ENCODE measurements around the gene SSC4D. TPM values are rescaled to one million over a fixed set of nuclear protein-coding genes. Genes with fewer than 3 reads are reported as not detected.

SSC4D gene
- total RNA-seq, 3 donors from 2014 or later (not counting 1 experiment from before 2014, with no cell fraction given): 0.40 TPM; not detected in 2

DNA sequence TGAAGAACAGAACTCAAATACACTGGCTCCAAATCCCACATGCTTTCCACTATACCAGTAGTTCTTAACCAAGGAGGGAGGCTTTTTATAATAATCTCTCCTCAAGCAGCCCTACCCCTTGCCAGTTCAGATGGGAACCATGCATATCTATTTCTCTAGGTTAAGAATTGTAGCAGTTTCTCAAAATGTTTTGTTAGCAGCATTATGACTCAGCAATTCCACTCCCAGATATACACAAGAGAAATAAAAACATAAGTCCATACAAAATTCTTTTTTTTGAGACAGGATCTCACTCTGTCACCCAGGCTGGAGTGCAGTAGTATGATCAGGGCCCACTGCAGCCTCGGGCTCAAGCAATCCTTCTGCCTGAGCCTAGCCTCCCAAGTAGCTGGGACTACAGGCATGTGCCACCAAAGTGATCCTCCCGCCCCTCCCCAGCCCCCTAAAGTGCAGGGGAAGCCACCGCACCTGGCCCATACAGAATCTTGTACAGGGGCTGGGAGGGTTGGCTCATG, 68.8 kb downstream of the SSC4D start:
- Histone ChIP-seq H3K4me3 (ENCODE audit: low read length) (no peak overlapping the region), H3K4me1 (ENCODE audit: control insufficient read depth, insufficient read depth, low read length) (no peaks in the 10 kb centered on the region), H3K27me3 (ENCODE audit: control insufficient read depth, insufficient read depth, low read length) (no peaks in the 10 kb centered on the region), H3K27ac (ENCODE audit: low read length) (no peak overlapping the region), H3K9me3 (ENCODE audit: control insufficient read depth, insufficient read depth, low read length) (no peaks in the 10 kb centered on the region), H3K36me3 (ENCODE audit: control insufficient read depth, insufficient read depth, low read length) (peaks cover 26% of the 10 kb centered on the region)
- H3K27ac Mint-ChIP-seq: no peak overlapping the region
- peaks cover 36% of the 10 kb centered on the region in 2 donors for H3K4me1 Mint-ChIP-seq
- no peaks in the 10 kb centered on the region for H3K36me3 Mint-ChIP-seq
- intact Hi-C loops (cut with micrococcal nuclease): no loop called here
- no peak overlapping the region for H3K4me3 Mint-ChIP-seq
- H3K9me3 Mint-ChIP-seq: no peaks in the 10 kb centered on the region
- DNase-seq: no peak
- no peaks in the 10 kb centered on the region for H3K27me3 Mint-ChIP-seq (ENCODE audit: low read depth in 2 of 2)
- no peak for ATAC-seq
- TF ChIP-seq, protein P1, sequence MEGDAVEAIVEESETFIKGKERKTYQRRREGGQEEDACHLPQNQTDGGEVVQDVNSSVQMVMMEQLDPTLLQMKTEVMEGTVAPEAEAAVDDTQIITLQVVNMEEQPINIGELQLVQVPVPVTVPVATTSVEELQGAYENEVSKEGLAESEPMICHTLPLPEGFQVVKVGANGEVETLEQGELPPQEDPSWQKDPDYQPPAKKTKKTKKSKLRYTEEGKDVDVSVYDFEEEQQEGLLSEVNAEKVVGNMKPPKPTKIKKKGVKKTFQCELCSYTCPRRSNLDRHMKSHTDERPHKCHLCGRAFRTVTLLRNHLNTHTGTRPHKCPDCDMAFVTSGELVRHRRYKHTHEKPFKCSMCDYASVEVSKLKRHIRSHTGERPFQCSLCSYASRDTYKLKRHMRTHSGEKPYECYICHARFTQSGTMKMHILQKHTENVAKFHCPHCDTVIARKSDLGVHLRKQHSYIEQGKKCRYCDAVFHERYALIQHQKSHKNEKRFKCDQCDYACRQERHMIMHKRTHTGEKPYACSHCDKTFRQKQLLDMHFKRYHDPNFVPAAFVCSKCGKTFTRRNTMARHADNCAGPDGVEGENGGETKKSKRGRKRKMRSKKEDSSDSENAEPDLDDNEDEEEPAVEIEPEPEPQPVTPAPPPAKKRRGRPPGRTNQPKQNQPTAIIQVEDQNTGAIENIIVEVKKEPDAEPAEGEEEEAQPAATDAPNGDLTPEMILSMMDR (IDR thresholded peaks at IDR 0.05): no peak
- WGBS (ENCODE audit: insufficient coverage): 76% methylated on average over 3 of the region's 3 CpGs

Other genes starting within 250 kb of the SSC4D start
- not detected for gene SRRM3, start 207.8 kb downstream of the SSC4D start, total RNA-seq
- gene HSPB1, start 107.0 kb downstream of the SSC4D start, total RNA-seq: 10 to 100 TPM; 14.4 to 15.9 (median 14.7) TPM
- gene YWHAG, start 50.7 kb downstream of the SSC4D start, total RNA-seq: 10 to 100 TPM; 21.4 to 28.9 (median 27.4) TPM
- 10 to 100 TPM in 1 of 3 donors, 1 to 10 TPM in 2; 1.9 to 12.9 (median 6.1) TPM for gene ZP3, start 15.3 kb upstream of the SSC4D start, total RNA-seq
- 10 to 100 TPM; 32.3 to 48.3 (median 40.5) TPM for gene DTX2, start 52.0 kb upstream of the SSC4D start, total RNA-seq
- 1 to 10 TPM; 3.3 to 5.3 (median 3.3) TPM for gene UPK3B, start 100.9 kb upstream of the SSC4D start, total RNA-seq
- 1 to 10 TPM in 1 of 3 donors, under 1 TPM in 1, not detected in 1; 0.32 to 1.4 TPM for gene SPDYE16, start 133.6 kb upstream of the SSC4D start, total RNA-seq
- 10 to 100 TPM; 17.1 to 21.9 (median 18.3) TPM for gene POMZP3, start 217.6 kb upstream of the SSC4D start, total RNA-seq

All from natural killer cell (primary cell).